ENCODE results near the gene THRAP3. TPM values are rescaled to one million over a fixed set of nuclear protein-coding genes. Genes with fewer than 3 reads are reported as not detected.

The THRAP3 gene
- total and polyA plus RNA-seq, 9 of the 15 experiments (the other 6 are each of a cell fraction or from before 2014, with no cell fraction given): 66.2 to 135 (median 113) TPM

- intact Hi-C loops (cut with micrococcal nuclease) (loop anchor here (10.0 kb wide), 1 partner anchor 443 kb away; the partner anchor contains the start of gene AGO1), in situ Hi-C loops (cut with MboI) (no loop called here)
- Histone ChIP-seq H3K4me3 (no peak overlapping the region), H3K27me3 (ENCODE audit: control insufficient read depth in 2 of 2, insufficient read depth in 2 of 2, low read length in 2 of 2) (no peaks in the 10 kb centered on the region), H3K9ac (ENCODE audit: insufficient read depth in 1 of 2, low read depth in 2 of 2, low read length in 2 of 2) (peak overlapping the region in 1 of 2 experiments; percentile 24; a peak in 1 of 4 replicates), H3K9me1 (ENCODE audit: control insufficient read depth, insufficient read depth, low read length) (no peaks in the 10 kb centered on the region), H3K9me3 (replicated peaks; ENCODE audit: control insufficient read depth, insufficient read depth, low read depth, low read length) (no peaks in the 10 kb centered on the region), H4K20me1 (replicated peaks; ENCODE audit: control insufficient read depth, insufficient read depth, low read length) (no peaks in the 10 kb centered on the region), H3K27ac (ENCODE audit: extremely low read depth, low read depth, low read length) (no peak overlapping the region), H3K36me3 (ENCODE audit: control insufficient read depth, insufficient read depth, low read length) (no peaks in the 10 kb centered on the region), H3K4me1 (replicated peaks in 1 of 2; ENCODE audit: control insufficient read depth in 2 of 2, insufficient read depth in 2 of 2, low read length in 2 of 2) (peaks cover 22 to 42% of the 10 kb centered on the region in 2 experiments), H3K4me2 (ENCODE audit: insufficient read depth, low read length) (no peak overlapping the region), H2AFZ (ENCODE audit: low read depth, low read length) (no peak overlapping the region), H3K79me2 (ENCODE audit: control insufficient read depth, insufficient read depth, low read length) (peaks cover 7% of the 10 kb centered on the region; the same call in 2 of the 3 replicates)
- ATAC-seq (no peak), DNase-seq (ENCODE audit: extremely low read depth in 1 of 4, low spot score in 3 of 4) (no peak), FAIRE-seq (no peak)
- ChIA-PET CTCF (ENCODE audit: low intra/inter-chr PET ratio) (no interaction called here), POLR2A (interaction anchor here (0.6 to 0.9 kb wide), 3 partner anchors 9 to 476 kb away, joined by 3 to 4 read pairs (median 3); no protein-coding TSS in a partner anchor)
- 73% methylated on average over 9 of the region's 9 CpGs for WGBS (ENCODE audit: insufficient coverage, low coverage, missing lambda C conversion rate)
- no TSS peak for BruUV-seq (replicated peaks)
- TF ChIP-seq TEAD4 (IDR thresholded peaks at IDR 0.05; ENCODE audit: low read length): no peak
- TF ChIP-seq TEAD4 (CRISPR knock-in tag; IDR thresholded peaks at IDR 0.05; ENCODE audit: borderline replicate concordance): 0 out of 2 replicates have a peak, but pooled peaks have one; percentile 51
- TF ChIP-seq SETDB1 (IDR thresholded peaks at IDR 0.05; ENCODE audit: low read length): no peak
- 0 out of 2 replicates have a peak, but pooled peaks have one; percentile 27 for TF ChIP-seq FOXP1 (CRISPR knock-in tag; IDR thresholded peaks at IDR 0.05)
- 0 out of 2 replicates have a peak, but pooled peaks have one; percentile 25 for TF ChIP-seq POLR2G (IDR thresholded peaks at IDR 0.05; ENCODE audit: low read depth, low read length)
- TF ChIP-seq, protein P1, sequence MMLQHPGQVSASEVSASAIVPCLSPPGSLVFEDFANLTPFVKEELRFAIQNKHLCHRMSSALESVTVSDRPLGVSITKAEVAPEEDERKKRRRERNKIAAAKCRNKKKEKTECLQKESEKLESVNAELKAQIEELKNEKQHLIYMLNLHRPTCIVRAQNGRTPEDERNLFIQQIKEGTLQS (IDR thresholded peaks at IDR 0.05): peak; percentile 16; the same call in 1 of the 2 replicates
- TF ChIP-seq, protein P1 (CRISPR knock-in tag; conservative IDR thresholded peaks at IDR 0.05): no peak
Observed at GRCh38 chr1:36327421-36328087, 103.3 kb downstream of the THRAP3 start.

Data from K562 (cell line).